Esophagus muscularis mucosa (tissue), 3 donors: Measurements from ENCODE around the gene RNU1-1.
"Not testable (repeated sequence)": the region's sequence is repeated elsewhere in the genome, so short reads cannot be mapped to it uniquely, and the experiment has no call there.

Source experiments
- POLR2AphosphoS5 ChIP-seq, 2 donors: sonication (generic); formaldehyde crosslinking; IDR thresholded peaks; one replicate each; pipeline ENCODE4 v1.6.1; 2017; ENCODE audit warnings: antibody characterized with exemption in 2 of 2
- TF ChIP-seq, protein P1 (sequence below), 3 experiments: fragments of 200-600 bp in 2 of 3; fragments of 450-650 bp in 1 of 3; sonication (generic) in 2 of 3; IDR thresholded peaks; one replicate each; pipeline ENCODE4 v1.5.1; 2017 to 2019; ENCODE audit warnings: antibody characterized with exemption in 3 of 3, mild to moderate bottlenecking in 2 of 3, moderate library complexity in 1 of 3

- TF ChIP-seq, protein P1, sequence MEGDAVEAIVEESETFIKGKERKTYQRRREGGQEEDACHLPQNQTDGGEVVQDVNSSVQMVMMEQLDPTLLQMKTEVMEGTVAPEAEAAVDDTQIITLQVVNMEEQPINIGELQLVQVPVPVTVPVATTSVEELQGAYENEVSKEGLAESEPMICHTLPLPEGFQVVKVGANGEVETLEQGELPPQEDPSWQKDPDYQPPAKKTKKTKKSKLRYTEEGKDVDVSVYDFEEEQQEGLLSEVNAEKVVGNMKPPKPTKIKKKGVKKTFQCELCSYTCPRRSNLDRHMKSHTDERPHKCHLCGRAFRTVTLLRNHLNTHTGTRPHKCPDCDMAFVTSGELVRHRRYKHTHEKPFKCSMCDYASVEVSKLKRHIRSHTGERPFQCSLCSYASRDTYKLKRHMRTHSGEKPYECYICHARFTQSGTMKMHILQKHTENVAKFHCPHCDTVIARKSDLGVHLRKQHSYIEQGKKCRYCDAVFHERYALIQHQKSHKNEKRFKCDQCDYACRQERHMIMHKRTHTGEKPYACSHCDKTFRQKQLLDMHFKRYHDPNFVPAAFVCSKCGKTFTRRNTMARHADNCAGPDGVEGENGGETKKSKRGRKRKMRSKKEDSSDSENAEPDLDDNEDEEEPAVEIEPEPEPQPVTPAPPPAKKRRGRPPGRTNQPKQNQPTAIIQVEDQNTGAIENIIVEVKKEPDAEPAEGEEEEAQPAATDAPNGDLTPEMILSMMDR (IDR thresholded peaks at IDR 0.05): not testable (repeated sequence)
- TF ChIP-seq POLR2AphosphoS5 (IDR thresholded peaks at IDR 0.05): not testable (repeated sequence)
Observed at GRCh38 chr1:16532235-16532991, 18.3 kb upstream of the RNU1-1 start.
